GM21737 (cell line): ENCODE results near the gene NCDN.

Source experiments
- ATAC-seq: cut with Tn5 transposase; IDR thresholded peaks from one replicate; pipeline ENCODE4 v1.9.1; 2021; ENCODE audit warnings: mild to moderate bottlenecking, moderate library complexity; ENCODE audit not compliant: unreplicated experiment

The NCDN gene

GRCh38 chr1:35554266-35555211 is 3.1 kb upstream of the NCDN start:
- ATAC-seq = no peak

DNA sequence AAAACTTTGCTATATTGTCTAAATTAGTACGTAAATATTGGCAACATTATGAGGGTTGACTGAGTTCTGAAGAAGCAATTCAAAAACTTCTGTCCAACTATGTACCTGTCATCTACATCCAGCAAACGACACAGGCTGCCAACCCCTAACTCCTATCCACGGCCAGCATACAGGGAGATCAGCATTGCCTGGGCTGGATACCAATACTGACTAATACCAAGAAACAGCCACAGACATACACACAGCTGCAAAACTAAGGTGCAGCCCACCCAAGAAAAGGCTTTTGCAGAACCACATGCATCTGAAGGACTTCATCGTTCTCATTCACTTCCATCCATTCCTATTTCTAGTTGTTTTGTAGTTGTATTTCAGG is 2.4 kb upstream of the NCDN start:
- ATAC-seq = no peak

- ATAC-seq = no peak
Observed at GRCh38 chr1:35555601-35556477, 1.8 kb upstream of the NCDN start.

- ATAC-seq = no peak
Observed at GRCh38 chr1:35556484-35557117, 998 bp upstream of the NCDN start.

- peak; percentile 69 for ATAC-seq
Observed at GRCh38 chr1:35557118-35557610, 435 bp upstream of the NCDN start, which contains the start of gene KIAA0319L. Gene KIAA0319L, minus strand, starts transcription at chr1:35557403. Its CDS starts 2,912 bp downstream, at chr1:35554491.

DNA sequence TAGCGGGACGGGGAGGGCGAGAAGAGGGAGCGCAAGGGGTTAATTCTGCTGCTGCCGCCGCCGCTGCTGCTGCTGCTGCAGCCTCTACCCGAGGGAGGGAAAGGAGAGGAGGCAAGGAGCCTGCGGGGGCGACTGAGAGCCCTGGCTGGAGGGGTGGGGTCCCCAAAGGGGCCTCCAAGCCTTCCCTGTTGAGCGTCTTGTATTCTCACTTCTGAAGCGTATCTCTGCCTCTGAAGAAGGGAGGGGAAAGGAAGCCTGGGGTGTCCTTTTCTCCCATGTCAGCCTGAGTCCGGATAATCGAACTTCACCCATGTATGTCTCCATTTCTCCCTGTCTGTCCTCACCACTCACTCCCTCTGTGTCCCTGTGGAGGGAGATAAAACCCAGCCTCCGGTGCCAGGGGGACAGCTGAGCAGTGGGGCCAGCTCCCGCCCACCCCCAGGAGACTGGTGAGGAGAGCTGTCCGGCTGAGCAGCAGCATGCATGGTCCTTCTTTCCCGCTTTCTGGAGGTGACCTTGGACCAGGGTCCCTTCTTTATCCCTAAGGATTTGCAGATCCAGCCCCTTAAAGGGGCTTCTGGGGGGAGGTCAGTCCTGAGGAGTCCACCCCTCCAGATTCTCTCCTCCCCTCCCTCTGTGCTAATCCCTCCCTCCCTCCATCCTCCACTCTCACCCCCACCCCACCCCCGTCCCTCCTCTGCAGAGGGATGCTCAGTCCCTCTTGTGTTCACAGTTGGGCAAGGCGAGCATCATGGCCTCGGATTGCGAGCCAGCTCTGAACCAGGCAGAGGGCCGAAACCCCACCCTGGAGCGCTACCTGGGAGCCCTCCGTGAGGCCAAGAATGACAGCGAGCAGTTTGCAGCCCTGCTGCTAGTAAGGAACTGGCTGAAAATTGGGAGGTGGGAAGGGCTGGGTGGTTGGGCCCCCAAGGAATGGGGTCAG is 1.0 kb downstream of the NCDN start:
- no peak for ATAC-seq

DNA sequence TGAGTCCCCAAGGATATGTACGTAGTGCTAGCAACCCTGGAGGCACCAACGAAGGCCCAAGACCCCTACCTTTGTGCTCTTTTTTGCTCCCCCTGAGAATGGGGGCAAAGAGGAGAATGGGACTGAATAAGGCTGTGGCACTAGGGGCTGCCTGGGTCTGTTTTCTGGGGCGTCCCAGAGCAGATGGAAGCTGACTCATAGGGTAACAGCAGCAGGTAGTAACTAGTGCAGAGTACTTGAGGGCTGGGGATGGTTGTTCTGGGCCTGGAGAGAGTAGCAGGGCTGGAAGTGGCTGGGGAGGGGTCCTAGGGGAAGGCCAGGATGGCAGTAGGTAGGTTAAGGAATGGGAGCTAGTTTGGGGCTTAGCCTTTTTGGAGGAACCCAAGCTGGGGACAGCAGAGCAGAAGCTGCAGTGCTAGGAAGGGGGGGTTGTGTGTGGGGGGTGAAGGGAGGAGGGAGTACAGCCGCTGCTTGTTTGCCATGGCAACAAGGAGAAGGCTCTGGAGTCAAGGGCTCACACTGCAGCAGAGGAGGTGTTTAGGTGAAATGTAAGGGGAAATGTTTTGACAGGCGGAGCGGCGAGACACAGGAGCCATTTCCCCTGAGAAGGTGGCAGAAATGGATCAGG is 1.8 kb downstream of the NCDN start:
- ATAC-seq = no peak

DNA sequence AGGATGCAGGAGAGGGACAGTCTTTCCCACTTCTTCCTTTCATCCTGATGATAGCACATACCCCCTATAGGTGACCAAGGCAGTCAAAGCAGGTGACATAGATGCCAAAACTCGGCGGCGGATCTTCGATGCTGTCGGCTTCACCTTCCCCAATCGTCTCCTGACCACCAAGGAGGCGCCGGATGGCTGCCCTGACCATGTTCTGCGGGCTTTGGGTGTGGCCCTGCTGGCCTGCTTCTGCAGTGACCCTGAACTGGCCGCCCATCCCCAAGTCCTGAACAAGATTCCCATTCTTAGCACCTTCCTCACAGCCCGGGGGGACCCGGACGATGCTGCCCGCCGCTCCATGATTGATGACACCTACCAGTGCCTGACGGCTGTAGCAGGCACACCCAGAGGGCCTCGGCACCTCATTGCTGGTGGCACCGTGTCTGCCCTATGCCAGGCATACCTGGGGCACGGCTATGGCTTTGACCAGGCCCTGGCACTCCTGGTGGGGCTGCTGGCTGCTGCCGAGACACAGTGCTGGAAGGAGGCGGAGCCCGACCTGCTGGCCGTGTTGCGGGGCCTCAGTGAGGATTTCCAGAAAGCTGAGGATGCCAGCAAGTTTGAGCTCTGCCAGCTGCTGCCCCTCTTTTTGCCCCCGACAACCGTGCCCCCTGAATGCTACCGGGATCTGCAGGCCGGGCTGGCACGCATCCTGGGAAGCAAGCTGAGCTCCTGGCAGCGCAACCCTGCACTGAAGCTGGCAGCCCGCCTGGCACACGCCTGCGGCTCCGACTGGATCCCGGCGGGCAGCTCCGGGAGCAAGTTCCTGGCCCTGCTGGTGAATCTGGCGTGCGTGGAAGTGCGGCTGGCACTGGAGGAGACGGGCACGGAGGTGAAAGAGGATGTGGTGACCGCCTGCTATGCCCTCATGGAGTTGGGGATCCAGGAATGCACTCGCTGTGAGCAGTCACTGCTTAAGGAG is 2.9 kb downstream of the NCDN start:
- no peak for ATAC-seq

DNA sequence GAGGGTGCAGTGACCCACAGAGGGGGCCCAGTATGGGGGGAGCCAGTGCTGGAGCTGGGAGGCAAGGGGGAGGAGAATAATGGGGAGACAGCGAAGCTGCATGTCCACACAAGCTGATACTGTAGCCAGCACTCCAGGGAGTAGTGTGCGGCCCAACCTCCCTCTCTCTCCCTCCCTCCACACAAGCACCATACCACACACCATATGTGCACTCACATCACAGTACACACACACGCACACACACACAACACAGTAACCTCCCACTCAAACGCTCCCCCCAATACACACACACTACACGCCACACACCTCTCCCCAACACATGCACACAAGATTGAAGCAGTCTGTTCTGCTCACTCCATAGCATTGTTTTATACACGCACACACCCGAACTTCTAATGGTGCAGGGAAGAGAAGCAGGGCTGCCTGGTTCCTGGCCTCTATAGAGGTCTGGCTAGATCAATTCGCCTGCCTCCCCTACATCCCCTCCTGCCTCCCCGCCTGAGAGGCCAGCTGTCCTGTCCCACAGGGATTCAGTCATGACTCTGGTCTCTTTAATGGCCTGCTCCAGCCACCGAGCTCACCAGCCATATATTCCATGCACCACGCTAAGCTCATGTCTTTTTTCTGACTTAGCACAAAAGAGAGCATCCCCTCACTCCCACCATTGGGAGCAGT is 3.8 kb downstream of the NCDN start:
- no peak for ATAC-seq

- no peak for ATAC-seq
Observed at GRCh38 chr1:35561972-35562680, 4.5 kb downstream of the NCDN start.

DNA sequence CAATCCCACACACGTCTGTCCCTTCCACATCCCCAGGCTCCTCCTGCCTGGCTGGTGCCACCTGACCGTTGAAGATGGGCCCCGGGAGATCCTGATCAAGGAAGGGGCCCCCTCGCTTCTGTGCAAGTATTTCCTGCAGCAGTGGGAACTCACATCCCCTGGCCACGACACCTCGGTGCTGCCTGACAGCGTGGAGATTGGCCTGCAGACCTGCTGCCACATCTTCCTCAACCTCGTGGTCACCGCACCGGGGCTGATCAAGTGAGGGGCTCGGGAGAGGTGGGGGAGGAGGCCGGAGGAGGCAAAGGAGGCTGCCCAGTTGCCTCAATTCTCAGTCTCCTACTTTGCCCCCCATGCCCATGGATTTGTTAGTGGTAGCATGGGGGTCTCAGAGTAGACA is 5.6 kb downstream of the NCDN start:
- no peak for ATAC-seq

DNA sequence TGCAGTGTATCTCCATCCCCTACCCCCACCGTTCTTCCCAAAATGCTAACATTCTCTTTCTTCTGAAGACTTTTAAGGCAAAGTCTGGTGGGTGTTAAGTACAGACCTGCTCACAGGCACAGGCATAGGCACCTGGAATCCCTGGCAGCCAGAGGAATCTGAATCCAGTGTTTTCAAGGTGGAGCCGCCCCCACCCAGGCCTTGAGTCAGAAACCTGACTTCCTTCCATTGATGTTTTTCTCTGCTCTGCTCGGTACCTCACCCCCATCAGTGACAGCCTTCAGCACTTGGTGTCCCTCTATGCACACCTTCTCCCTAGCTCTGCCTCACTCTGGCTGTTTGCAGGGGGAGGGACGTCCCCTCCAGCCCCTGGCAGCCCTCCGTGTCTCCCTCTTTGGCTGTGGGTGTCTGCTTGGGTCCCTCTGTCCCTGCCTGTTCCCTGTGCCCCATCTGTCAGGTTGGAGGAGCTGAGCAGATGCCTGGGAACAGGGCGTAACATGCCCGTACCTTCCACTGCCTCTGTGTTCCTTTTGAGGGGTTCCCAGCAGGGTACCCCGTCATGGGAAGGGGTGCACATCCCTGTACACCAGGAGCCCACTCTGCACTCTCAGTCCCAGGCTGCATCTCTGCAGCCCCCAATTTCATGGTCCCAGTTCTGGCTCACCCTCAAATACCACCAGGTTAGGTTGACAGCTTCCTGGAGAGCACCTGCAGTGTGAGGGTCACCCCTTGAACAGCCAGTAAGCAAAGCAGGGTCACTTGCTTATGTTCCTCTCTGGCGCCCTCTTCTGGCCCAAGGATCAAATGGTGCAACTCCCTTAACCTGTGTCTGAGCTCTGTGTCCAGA is 6.7 kb downstream of the NCDN start:
- no peak for ATAC-seq

- ATAC-seq = no peak
Observed at GRCh38 chr1:35564884-35565741, 7.5 kb downstream of the NCDN start.

DNA sequence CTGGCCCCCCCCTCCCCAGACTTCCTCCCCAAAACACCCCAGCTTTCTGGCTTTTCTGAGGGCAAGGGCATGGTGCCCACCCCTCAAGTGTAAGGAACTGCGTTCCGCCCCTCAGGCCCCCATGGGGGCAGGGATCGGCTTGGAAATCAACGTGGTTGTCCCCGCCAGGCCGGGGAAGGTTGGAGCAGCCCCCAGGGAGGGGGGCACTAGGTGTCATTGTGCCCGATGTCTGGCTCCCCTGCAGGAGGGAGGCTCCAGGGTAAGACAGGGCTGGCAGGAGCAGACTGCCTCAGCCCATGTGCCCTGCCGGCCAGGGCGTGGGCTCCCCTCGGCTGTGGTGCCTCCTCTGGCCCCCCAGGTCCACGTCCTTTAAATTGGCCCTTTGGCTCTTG is 8.1 kb downstream of the NCDN start:
- ATAC-seq = no peak

DNA sequence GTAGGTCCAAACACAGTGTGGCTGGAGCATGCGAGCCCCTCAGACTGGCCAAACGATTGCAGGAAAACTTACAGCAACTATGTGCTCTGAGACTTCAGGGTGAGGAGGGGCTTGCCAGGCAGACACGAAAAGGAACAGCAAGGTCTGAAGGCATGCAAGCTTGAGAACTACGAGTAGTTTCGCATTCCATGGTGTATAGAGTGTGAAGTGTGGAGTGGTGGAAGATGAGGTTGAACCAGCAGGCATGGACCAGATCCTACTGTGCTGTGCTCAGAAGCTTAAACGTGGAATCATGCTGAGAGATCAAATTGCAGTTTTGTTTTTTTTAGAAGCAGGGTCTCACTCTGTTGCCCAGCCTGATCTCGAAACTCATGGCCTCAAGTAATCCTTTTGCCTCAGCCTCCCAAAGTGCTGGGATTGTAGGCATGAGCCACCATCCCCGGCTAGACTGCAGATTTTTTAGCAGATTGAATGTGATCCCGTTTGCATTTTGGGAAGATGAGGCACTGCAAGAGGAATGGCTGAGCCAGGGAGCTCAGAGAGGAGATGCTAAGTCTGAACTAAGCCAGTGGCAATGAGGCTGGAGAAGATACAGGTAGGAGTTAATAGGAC is 10.5 kb downstream of the NCDN start:
- no peak for ATAC-seq
